ENCODE results near the gene CPT1A. TPM values are rescaled to one million over a fixed set of nuclear protein-coding genes. Genes with fewer than 3 reads are reported as not detected.

Gene CPT1A
- total RNA-seq, 1 experiment from 2014 or later: 36.3 TPM

DNA sequence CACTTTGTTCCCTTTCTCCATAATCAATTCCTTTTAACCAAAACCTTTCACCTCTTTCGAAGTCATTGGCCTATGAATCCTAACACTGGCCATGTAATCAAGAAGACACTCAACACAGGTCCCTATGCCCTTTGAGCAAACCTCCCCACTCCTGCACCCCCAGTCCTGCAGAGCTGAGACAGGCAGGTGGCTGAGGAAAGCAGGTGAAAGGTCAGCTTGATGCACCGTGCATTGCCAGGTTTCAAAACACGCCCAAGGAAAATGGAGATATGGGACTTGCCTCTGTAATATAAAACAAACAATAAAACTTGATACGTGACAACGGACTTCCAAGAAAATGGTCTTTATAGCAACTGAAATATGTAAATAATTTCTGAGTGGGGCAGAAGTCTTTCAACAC is 10.6 kb downstream of the CPT1A start:
- ChIA-PET CTCF (no interaction called here), POLR2A (ENCODE audit: unreplicated experiment) (no interaction called here)
- H3F3A ChIP-seq (ENCODE audit: insufficient read depth, low read depth): no peaks in the 10 kb centered on the region
- TF ChIP-seq EZH2 (IDR thresholded peaks at IDR 0.05; ENCODE audit: low read depth): no peak
- TF ChIP-seq, protein P1, sequence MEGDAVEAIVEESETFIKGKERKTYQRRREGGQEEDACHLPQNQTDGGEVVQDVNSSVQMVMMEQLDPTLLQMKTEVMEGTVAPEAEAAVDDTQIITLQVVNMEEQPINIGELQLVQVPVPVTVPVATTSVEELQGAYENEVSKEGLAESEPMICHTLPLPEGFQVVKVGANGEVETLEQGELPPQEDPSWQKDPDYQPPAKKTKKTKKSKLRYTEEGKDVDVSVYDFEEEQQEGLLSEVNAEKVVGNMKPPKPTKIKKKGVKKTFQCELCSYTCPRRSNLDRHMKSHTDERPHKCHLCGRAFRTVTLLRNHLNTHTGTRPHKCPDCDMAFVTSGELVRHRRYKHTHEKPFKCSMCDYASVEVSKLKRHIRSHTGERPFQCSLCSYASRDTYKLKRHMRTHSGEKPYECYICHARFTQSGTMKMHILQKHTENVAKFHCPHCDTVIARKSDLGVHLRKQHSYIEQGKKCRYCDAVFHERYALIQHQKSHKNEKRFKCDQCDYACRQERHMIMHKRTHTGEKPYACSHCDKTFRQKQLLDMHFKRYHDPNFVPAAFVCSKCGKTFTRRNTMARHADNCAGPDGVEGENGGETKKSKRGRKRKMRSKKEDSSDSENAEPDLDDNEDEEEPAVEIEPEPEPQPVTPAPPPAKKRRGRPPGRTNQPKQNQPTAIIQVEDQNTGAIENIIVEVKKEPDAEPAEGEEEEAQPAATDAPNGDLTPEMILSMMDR (conservative IDR thresholded peaks at IDR 0.05): no peak
- no peak for DNase-seq
- H3K4me3 ChIP-seq: no peak overlapping the region
- H3K36me3 ChIP-seq (ENCODE audit: low read depth): no peaks in the 10 kb centered on the region
- peaks cover 11% of the 10 kb centered on the region for H4K20me1 ChIP-seq (ENCODE audit: insufficient read depth)
- no TSS peak for BruUV-seq (replicated peaks)
- no peaks in the 10 kb centered on the region for H3K27me3 ChIP-seq (ENCODE audit: insufficient read depth, low read depth)
- no peaks in the 10 kb centered on the region for H3K4me1 ChIP-seq (replicated peaks; ENCODE audit: insufficient read depth)
- no peak overlapping the region for H3K4me2 ChIP-seq
- no peaks in the 10 kb centered on the region for H3K9me2 ChIP-seq (ENCODE audit: insufficient read depth)
- intact Hi-C loops (cut with micrococcal nuclease; ENCODE audit: unreplicated experiment): no loop called here
- H3K79me2 ChIP-seq (ENCODE audit: low read depth): peaks cover 9% of the 10 kb centered on the region; the same call in 1 of the 2 replicates
- H2AFZ ChIP-seq: no peak overlapping the region
- H3K27ac ChIP-seq: no peak overlapping the region
- H3K9me3 ChIP-seq (ENCODE audit: insufficient read depth, low read depth): no peaks in the 10 kb centered on the region

GRCh38 chr11:68829581-68829980 is 12.1 kb downstream of the CPT1A start:
- intact Hi-C loops (cut with micrococcal nuclease; ENCODE audit: unreplicated experiment): no loop called here
- H3K9me3 ChIP-seq (ENCODE audit: insufficient read depth, low read depth): no peaks in the 10 kb centered on the region
- H3K36me3 ChIP-seq (ENCODE audit: low read depth): no peaks in the 10 kb centered on the region
- no peaks in the 10 kb centered on the region for H3K4me1 ChIP-seq (replicated peaks; ENCODE audit: insufficient read depth)
- POLR2A ChIA-PET (ENCODE audit: unreplicated experiment): no interaction called here
- no TSS peak for BruUV-seq (replicated peaks)
- peaks cover 2% of the 10 kb centered on the region; the same call in 1 of the 2 replicates for H3K79me2 ChIP-seq (ENCODE audit: low read depth)
- TF ChIP-seq, protein P1 (conservative IDR thresholded peaks at IDR 0.05): no peak
- no peak for TF ChIP-seq EZH2 (IDR thresholded peaks at IDR 0.05; ENCODE audit: low read depth)
- H3K4me3 ChIP-seq: no peak overlapping the region
- no peaks in the 10 kb centered on the region for H3K9me2 ChIP-seq (ENCODE audit: insufficient read depth)
- no peaks in the 10 kb centered on the region for H3F3A ChIP-seq (ENCODE audit: insufficient read depth, low read depth)
- no peak overlapping the region for H3K4me2 ChIP-seq
- DNase-seq: no peak
- peaks cover 8% of the 10 kb centered on the region for H4K20me1 ChIP-seq (ENCODE audit: insufficient read depth)
- CTCF ChIA-PET: no interaction called here
- H3K27ac ChIP-seq: no peak overlapping the region
- H2AFZ ChIP-seq: no peak overlapping the region
- no peaks in the 10 kb centered on the region for H3K27me3 ChIP-seq (ENCODE audit: insufficient read depth, low read depth)

- peaks cover 8% of the 10 kb centered on the region for H4K20me1 ChIP-seq (ENCODE audit: insufficient read depth)
- no TSS peak for BruUV-seq (replicated peaks)
- H3K27me3 ChIP-seq (ENCODE audit: insufficient read depth, low read depth): no peaks in the 10 kb centered on the region
- no peak for DNase-seq
- no peaks in the 10 kb centered on the region for H3F3A ChIP-seq (ENCODE audit: insufficient read depth, low read depth)
- H3K4me1 ChIP-seq (replicated peaks; ENCODE audit: insufficient read depth): no peaks in the 10 kb centered on the region
- no peaks in the 10 kb centered on the region for H3K36me3 ChIP-seq (ENCODE audit: low read depth)
- H2AFZ ChIP-seq: no peak overlapping the region
- CTCF ChIA-PET: no interaction called here
- H3K79me2 ChIP-seq (ENCODE audit: low read depth): no peaks in the 10 kb centered on the region
- H3K4me3 ChIP-seq: no peak overlapping the region
- intact Hi-C loops (cut with micrococcal nuclease; ENCODE audit: unreplicated experiment): no loop called here
- no peak overlapping the region for H3K27ac ChIP-seq
- H3K9me2 ChIP-seq (ENCODE audit: insufficient read depth): no peaks in the 10 kb centered on the region
- TF ChIP-seq, protein P1 (conservative IDR thresholded peaks at IDR 0.05): no peak
- no peak for TF ChIP-seq EZH2 (IDR thresholded peaks at IDR 0.05; ENCODE audit: low read depth)
- H3K4me2 ChIP-seq: no peak overlapping the region
- H3K9me3 ChIP-seq (ENCODE audit: insufficient read depth, low read depth): no peaks in the 10 kb centered on the region
- POLR2A ChIA-PET (ENCODE audit: unreplicated experiment): no interaction called here
Observed at GRCh38 chr11:68828957-68829356, 12.8 kb downstream of the CPT1A start.

Data from PC-9 (cell line).